ENCODE data around the gene HECTD1. TPM values are rescaled to one million over a fixed set of nuclear protein-coding genes. Genes with fewer than 3 reads are reported as not detected.
"Not testable (repeated sequence)": the region's sequence is repeated elsewhere in the genome, so short reads cannot be mapped to it uniquely, and the experiment has no call there.

The HECTD1 gene
- total RNA-seq, 1 donor from 2014 or later: 234 TPM

DNA sequence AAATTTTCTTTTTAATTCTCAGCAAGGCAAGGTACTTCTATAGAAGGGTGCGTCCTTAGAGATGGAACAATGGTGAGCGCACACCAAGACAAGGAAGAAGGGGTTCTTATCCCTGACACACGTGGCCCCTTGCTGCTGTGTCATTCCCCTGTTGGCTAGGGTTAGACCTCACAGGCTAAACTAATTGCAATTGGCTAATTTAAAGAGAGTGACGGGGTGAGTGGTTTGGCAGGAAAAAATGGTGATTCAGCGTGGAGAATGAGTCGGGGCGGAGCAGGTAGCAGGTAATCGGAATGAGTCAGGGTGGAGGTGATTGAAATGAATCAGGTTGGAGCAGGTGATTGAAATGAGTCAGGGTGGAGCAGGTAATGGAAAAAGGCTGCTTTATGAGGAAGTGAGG is 36.3 kb upstream of the HECTD1 start:
- no peak overlapping the region for H3K9ac ChIP-seq (ENCODE audit: low read depth in 1 of 3, low read length in 3 of 3)
- no peaks in the 10 kb centered on the region for H3K36me3 ChIP-seq (ENCODE audit: control insufficient read depth in 3 of 3, insufficient read depth in 3 of 3, low read length in 3 of 3)
- peaks cover 0 to 3% (median 2%) of the 10 kb centered on the region in 3 donors for H3K4me1 ChIP-seq (ENCODE audit: control insufficient read depth in 3 of 3, insufficient read depth in 3 of 3, low read length in 3 of 3)
- no peak overlapping the region for H3K27ac ChIP-seq (ENCODE audit: low read depth, low read length)
- H3K27me3 ChIP-seq (ENCODE audit: control insufficient read depth in 3 of 3, insufficient read depth in 3 of 3, low read length in 3 of 3): no peaks in the 10 kb centered on the region
- H3K4me3 ChIP-seq (ENCODE audit: low read length in 3 of 3): no peak overlapping the region
- no peaks in the 10 kb centered on the region for H3K9me3 ChIP-seq (ENCODE audit: control insufficient read depth in 3 of 3, low read length in 3 of 3)

DNA sequence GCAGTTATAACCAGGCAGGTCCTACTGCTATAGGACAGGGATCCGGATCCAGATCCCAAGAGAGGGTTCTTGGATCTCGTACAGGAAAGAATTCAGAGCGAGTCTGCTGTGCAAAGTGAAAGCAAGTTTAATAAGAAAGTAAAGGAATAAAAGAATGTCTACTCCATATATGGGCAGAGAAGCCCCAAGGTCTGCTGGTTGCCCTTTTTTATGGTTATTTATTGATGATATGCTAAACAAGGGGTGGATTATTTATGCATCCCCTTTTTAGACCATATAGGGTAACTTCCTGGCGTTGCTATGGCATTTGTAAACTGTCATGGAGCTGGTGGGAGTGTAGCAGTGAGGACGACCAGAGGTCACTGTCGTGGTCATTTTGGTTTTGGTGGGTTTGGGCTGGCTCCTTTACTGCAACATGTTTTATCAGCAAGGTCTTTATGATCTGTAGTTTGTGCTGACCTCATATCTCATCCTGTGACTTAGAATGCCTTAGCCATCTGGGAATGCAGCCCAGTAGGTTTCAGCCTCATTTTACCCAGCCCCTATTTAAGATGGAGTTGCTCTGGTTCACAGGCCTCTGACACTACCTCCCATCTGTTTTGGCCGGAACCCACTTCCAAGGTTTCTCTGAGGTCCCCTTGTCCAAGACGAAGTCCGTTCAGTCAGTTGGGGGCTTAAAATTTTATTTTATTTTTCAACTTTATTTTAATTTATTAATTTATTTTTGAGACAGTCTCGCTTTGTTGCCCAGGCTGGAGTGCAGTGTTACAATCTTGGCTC is 34.8 kb upstream of the HECTD1 start:
- peak overlapping the region in 1 of 3 donors; percentile 54 for H3K4me3 ChIP-seq (ENCODE audit: low read length in 3 of 3)
- H3K9ac ChIP-seq (ENCODE audit: low read depth in 1 of 3, low read length in 3 of 3); H3K4me1 ChIP-seq (ENCODE audit: control insufficient read depth in 3 of 3, insufficient read depth in 3 of 3, low read length in 3 of 3); H3K27ac ChIP-seq (ENCODE audit: low read depth, low read length); H3K27me3 ChIP-seq (ENCODE audit: control insufficient read depth in 3 of 3, insufficient read depth in 3 of 3, low read length in 3 of 3); H3K9me3 ChIP-seq (ENCODE audit: control insufficient read depth in 3 of 3, low read length in 3 of 3); H3K36me3 ChIP-seq (ENCODE audit: control insufficient read depth in 3 of 3, insufficient read depth in 3 of 3, low read length in 3 of 3): not testable (repeated sequence)

DNA sequence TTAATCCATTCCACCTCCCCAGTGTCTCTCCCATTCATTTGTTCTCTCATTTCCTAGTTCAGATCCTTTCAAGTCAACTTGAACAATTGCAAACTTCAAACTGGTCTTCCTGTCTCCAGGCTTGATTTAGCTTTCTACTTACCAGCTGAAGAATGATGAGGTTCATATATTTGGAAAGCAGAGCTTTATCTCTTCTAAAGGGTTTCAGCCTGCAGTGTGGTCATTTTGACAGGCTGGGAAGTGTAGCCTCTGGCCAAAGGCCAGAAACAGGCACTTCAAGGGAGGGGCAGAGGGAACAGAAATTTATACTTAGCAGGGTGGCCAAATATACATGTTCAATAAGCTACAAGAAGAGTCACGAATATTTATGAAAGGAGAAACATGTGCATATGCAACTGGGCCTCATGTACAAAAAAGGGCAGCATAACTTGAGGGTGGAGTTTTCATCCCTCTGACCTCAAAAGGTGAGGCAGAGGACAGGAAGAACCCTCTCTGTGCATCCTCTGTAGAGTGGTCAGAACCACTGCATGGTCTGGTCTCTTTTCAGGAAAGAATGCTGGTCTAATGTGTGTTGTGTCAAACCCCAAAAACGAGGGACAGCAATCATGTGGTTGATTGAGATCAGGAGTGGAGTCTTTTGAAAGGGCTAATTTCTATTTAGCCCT is 34.0 kb upstream of the HECTD1 start:
- peaks cover 0 to 3% (median 2%) of the 10 kb centered on the region in 3 donors for H3K4me1 ChIP-seq (ENCODE audit: control insufficient read depth in 3 of 3, insufficient read depth in 3 of 3, low read length in 3 of 3)
- H3K9me3 ChIP-seq (ENCODE audit: control insufficient read depth in 3 of 3, low read length in 3 of 3): no peaks in the 10 kb centered on the region
- H3K36me3 ChIP-seq (ENCODE audit: control insufficient read depth in 3 of 3, insufficient read depth in 3 of 3, low read length in 3 of 3): no peaks in the 10 kb centered on the region
- H3K27ac ChIP-seq (ENCODE audit: low read depth, low read length): no peak overlapping the region
- no peaks in the 10 kb centered on the region for H3K27me3 ChIP-seq (ENCODE audit: control insufficient read depth in 3 of 3, insufficient read depth in 3 of 3, low read length in 3 of 3)
- H3K9ac ChIP-seq (ENCODE audit: low read depth in 1 of 3, low read length in 3 of 3): no peak overlapping the region
- peak overlapping the region in 1 of 3 donors; percentile 54 for H3K4me3 ChIP-seq (ENCODE audit: low read length in 3 of 3)

DNA sequence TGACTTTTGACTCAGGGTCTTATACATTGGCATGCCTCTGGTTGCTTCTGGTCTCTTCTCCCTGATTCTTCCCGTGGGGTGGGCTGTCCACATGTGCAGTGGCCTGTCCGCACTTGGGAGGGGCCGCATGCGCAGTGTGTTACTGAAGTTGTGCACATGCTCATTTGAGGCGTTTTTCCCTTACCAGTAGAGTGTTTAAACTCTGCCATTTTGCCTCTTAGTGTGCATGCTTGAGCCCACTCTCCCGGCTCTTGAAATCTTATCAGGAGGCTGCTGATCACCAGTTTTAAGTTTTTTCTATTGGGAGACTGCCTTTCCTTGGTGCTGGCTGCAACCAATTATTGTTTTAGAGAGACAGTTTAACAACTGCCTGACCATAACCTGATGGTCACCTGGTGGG is 32.1 kb upstream of the HECTD1 start:
- Histone ChIP-seq H3K9ac (ENCODE audit: low read depth in 1 of 3, low read length in 3 of 3) (no peak overlapping the region), H3K27ac (ENCODE audit: low read depth, low read length) (no peak overlapping the region), H3K9me3 (ENCODE audit: control insufficient read depth in 3 of 3, low read length in 3 of 3) (no peaks in the 10 kb centered on the region)

DNA sequence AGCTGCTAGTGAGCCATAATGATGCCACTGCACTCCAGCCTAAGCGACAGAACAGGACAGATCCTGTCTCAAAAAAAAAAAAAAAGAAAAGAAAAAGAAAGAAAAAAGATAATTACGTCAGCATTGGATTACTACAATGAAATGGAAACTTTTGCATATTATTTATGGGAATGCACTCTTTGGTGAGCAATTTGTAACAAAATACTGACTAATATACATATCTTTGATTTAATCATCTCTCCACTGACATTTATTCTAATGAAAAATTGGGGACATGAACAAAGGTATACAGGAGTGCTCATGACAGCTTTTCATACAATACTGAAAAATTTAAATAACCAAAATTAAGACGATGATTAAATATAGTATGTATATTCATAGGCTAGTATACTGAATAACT is 27.9 kb upstream of the HECTD1 start:
- no peaks in the 10 kb centered on the region for H3K9me3 ChIP-seq (ENCODE audit: control insufficient read depth in 3 of 3, low read length in 3 of 3)

More for the DNA sequence above, 32.1 kb upstream of the HECTD1 start:
- Histone ChIP-seq H3K4me1 (ENCODE audit: control insufficient read depth in 3 of 3, insufficient read depth in 3 of 3, low read length in 3 of 3) (peaks cover 0 to 3% (median 2%) of the 10 kb centered on the region in 3 donors), H3K27me3 (ENCODE audit: control insufficient read depth in 3 of 3, insufficient read depth in 3 of 3, low read length in 3 of 3) (no peaks in the 10 kb centered on the region), H3K36me3 (ENCODE audit: control insufficient read depth in 3 of 3, insufficient read depth in 3 of 3, low read length in 3 of 3) (no peaks in the 10 kb centered on the region), H3K4me3 (ENCODE audit: low read length in 3 of 3) (no peak overlapping the region)

DNA sequence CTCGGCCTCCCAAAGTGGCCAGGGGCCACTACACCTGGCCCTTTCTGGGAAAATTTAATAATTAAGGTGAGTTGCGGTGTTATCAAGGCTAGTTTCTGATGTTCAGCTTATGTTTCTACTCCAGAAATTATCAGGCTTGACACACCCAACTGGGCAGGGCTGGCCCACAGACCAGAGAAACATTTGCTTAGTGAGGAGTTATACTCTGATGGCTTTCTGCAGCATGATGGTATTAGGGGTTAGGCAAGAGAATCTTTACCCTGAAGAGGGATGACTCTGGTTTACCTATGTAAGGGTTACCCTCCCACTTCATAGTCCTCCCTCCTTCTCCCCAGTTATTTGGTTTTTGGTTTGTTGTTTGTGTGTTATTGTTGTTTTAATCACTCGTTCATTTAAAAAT is 24.5 kb upstream of the HECTD1 start:
- H3K9me3 ChIP-seq (ENCODE audit: control insufficient read depth in 3 of 3, low read length in 3 of 3): no peaks in the 10 kb centered on the region
- H3K27ac ChIP-seq (ENCODE audit: low read depth, low read length): no peak overlapping the region

More for the DNA sequence above, 27.9 kb upstream of the HECTD1 start:
- no peak overlapping the region for H3K4me3 ChIP-seq (ENCODE audit: low read length in 3 of 3)
- no peaks in the 10 kb centered on the region for H3K36me3 ChIP-seq (ENCODE audit: control insufficient read depth in 3 of 3, insufficient read depth in 3 of 3, low read length in 3 of 3)
- no peaks in the 10 kb centered on the region for H3K27me3 ChIP-seq (ENCODE audit: control insufficient read depth in 3 of 3, insufficient read depth in 3 of 3, low read length in 3 of 3)
- H3K9ac ChIP-seq (ENCODE audit: low read depth in 1 of 3, low read length in 3 of 3): no peak overlapping the region
- no peaks in the 10 kb centered on the region for H3K4me1 ChIP-seq (ENCODE audit: control insufficient read depth in 3 of 3, insufficient read depth in 3 of 3, low read length in 3 of 3)
- H3K27ac ChIP-seq (ENCODE audit: low read depth, low read length): no peak overlapping the region

GRCh38 chr14:31231272-31231671 is 23.7 kb upstream of the HECTD1 start:
- H3K9me3 ChIP-seq (ENCODE audit: control insufficient read depth in 3 of 3, low read length in 3 of 3); H3K4me1 ChIP-seq (ENCODE audit: control insufficient read depth in 3 of 3, insufficient read depth in 3 of 3, low read length in 3 of 3); H3K4me3 ChIP-seq (ENCODE audit: low read length in 3 of 3); H3K27ac ChIP-seq (ENCODE audit: low read depth, low read length); H3K27me3 ChIP-seq (ENCODE audit: control insufficient read depth in 3 of 3, insufficient read depth in 3 of 3, low read length in 3 of 3); H3K9ac ChIP-seq (ENCODE audit: low read depth in 1 of 3, low read length in 3 of 3); H3K36me3 ChIP-seq (ENCODE audit: control insufficient read depth in 3 of 3, insufficient read depth in 3 of 3, low read length in 3 of 3): not testable (repeated sequence)

More for the DNA sequence above, 24.5 kb upstream of the HECTD1 start:
- Histone ChIP-seq H3K4me1 (ENCODE audit: control insufficient read depth in 3 of 3, insufficient read depth in 3 of 3, low read length in 3 of 3) (peaks cover 0 to 4% (median 2%) of the 10 kb centered on the region in 3 donors), H3K9ac (ENCODE audit: low read depth in 1 of 3, low read length in 3 of 3) (no peak overlapping the region), H3K27me3 (ENCODE audit: control insufficient read depth in 3 of 3, insufficient read depth in 3 of 3, low read length in 3 of 3) (no peaks in the 10 kb centered on the region), H3K4me3 (ENCODE audit: low read length in 3 of 3) (no peak overlapping the region), H3K36me3 (ENCODE audit: control insufficient read depth in 3 of 3, insufficient read depth in 3 of 3, low read length in 3 of 3) (no peaks in the 10 kb centered on the region)

- Histone ChIP-seq H3K4me1 (ENCODE audit: control insufficient read depth in 3 of 3, insufficient read depth in 3 of 3, low read length in 3 of 3) (peaks cover 0 to 4% (median 2%) of the 10 kb centered on the region in 3 donors), H3K27ac (ENCODE audit: low read depth, low read length) (peak overlapping the region; percentile 85)
Observed at GRCh38 chr14:31230573-31230958, 23.0 kb upstream of the HECTD1 start.

DNA sequence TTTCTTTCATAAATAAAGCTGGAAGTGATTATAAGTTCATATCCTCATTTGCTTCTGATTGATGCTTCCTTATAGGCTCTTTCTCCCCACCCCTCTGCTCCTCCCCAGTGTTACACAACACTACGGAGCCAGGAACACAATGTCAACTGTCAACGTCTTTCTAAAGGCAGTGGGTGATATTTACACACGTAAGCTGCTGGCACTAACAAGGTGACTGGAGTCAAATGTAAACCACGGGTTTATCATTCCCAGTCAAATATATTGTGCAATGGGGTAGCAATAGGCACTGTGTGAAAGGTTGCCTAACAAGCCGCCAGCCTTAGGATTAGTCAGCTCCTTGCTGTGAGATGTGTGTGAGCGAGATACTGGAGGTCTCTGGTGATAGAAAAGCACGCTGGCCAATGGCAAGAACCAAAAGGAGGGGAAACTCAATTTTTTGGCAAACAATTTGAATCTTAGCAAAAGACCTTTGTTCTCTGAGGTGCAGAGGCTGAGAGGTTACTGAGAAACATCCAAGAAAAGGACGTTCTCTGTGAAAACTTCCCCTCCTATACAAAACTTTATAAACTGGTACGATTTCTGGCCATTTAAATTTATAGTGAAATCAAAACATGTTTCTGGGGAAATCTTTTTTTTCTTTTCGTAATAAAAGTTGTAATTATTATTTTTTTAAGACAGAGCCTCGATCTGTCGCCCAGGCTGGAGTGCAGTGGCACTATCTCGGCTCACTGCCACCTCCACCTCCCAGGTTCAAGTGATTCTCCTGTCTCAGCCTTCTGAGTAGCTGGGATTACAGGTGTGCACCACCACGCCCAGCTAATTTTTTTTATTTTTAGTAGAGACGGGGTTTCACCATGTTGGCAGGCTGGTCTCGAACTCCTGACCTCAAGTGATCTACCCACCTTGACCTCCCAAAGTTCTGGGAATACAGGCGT is 22.3 kb upstream of the HECTD1 start:
- Histone ChIP-seq H3K27me3 (ENCODE audit: control insufficient read depth in 3 of 3, insufficient read depth in 3 of 3, low read length in 3 of 3) (no peaks in the 10 kb centered on the region), H3K36me3 (ENCODE audit: control insufficient read depth in 3 of 3, insufficient read depth in 3 of 3, low read length in 3 of 3) (no peaks in the 10 kb centered on the region), H3K9ac (ENCODE audit: low read depth in 1 of 3, low read length in 3 of 3) (peak overlapping the region in 1 of 3 donors; percentile 60), H3K4me1 (ENCODE audit: control insufficient read depth in 3 of 3, insufficient read depth in 3 of 3, low read length in 3 of 3) (peaks cover 0 to 4% (median 2%) of the 10 kb centered on the region in 3 donors), H3K27ac (ENCODE audit: low read depth, low read length) (peak overlapping the region; percentile 85), H3K9me3 (ENCODE audit: control insufficient read depth in 3 of 3, low read length in 3 of 3) (no peaks in the 10 kb centered on the region), H3K4me3 (ENCODE audit: low read length in 3 of 3) (peak overlapping the region; percentile 0 to 17 (median 8))

More at GRCh38 chr14:31230573-31230958, 23.0 kb upstream of the HECTD1 start:
- Histone ChIP-seq H3K36me3 (ENCODE audit: control insufficient read depth in 3 of 3, insufficient read depth in 3 of 3, low read length in 3 of 3) (no peaks in the 10 kb centered on the region), H3K9ac (ENCODE audit: low read depth in 1 of 3, low read length in 3 of 3) (no peak overlapping the region), H3K4me3 (ENCODE audit: low read length in 3 of 3) (no peak overlapping the region), H3K27me3 (ENCODE audit: control insufficient read depth in 3 of 3, insufficient read depth in 3 of 3, low read length in 3 of 3) (no peaks in the 10 kb centered on the region), H3K9me3 (ENCODE audit: control insufficient read depth in 3 of 3, low read length in 3 of 3) (no peaks in the 10 kb centered on the region)

All from skeletal muscle tissue (tissue), 4 donors.